Thyroid gland (tissue), 4 donors: ENCODE results near the gene IRF9.

Source experiments
- CTCF ChIP-seq, 6 experiments: fragments of 200-600 bp in 3 of 6; fragments of 450-650 bp in 3 of 6; sonication (generic) in 3 of 6; IDR thresholded peaks; one replicate each; pipeline ENCODE4 v1.5.1; 2016 to 2019; ENCODE audit warnings: antibody characterized with exemption in 6 of 6, mild to moderate bottlenecking in 2 of 6, inconsistent platforms in 1 of 6, moderate library complexity in 1 of 6
- POLR2A ChIP-seq, 2 donors: fragments of 450-650 bp; IDR thresholded peaks; one replicate each; pipeline ENCODE4 v1.6.1; 2017; ENCODE audit warnings: antibody characterized with exemption in 2 of 2, mild to moderate bottlenecking in 2 of 2, moderate library complexity in 1 of 2

GRCh38 chr14:24150061-24150460 is 11.0 kb upstream of the IRF9 start:
- TF ChIP-seq CTCF (IDR thresholded peaks at IDR 0.05) (no peak), POLR2A (IDR thresholded peaks at IDR 0.05) (no peak)
